Measurements from ENCODE around the gene PAPOLA.

DNA sequence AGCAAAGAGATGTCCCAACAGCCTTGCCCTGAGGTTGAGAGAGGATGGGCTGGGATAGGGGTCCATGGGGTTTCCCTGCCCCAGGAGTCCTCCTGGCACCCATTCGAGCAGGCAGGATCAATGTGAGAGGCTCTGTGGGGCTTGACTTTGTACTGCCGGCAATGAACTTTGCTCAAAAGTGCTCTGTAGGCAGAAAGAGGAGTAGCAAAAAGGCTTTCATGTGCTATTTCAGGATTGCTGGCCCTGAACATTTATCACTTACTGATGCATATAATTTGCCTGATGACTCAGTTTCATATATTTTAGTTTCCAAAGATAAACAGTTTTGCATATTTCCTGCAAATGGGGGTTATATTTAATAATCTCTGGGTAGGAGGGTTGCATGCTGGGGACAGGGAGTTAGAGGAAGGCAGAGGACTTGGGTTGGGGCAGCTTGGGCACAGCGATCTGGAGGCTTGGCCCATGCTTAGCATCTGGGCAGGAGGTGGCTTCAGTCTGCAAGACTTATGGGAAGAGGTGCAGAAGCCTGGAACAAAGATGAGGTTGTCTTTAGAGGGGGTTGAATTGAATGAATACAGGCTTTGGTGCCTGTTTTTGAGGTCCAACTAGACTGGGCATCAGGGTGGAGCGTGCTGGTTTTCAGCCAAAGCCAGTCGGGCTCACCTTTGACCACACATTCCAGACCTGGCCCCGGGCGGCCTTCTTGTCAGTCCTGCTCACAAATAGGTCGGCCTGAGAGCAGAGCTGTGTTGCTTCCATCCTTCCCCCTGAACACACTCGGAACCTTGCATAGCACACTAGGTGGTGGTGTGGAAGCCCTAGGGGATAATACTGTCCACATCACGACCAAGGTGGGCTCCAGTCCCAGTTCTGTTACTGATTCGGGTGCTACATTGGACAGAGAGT, 101.4 kb downstream of the PAPOLA start:
- TF ChIP-seq, protein P1, sequence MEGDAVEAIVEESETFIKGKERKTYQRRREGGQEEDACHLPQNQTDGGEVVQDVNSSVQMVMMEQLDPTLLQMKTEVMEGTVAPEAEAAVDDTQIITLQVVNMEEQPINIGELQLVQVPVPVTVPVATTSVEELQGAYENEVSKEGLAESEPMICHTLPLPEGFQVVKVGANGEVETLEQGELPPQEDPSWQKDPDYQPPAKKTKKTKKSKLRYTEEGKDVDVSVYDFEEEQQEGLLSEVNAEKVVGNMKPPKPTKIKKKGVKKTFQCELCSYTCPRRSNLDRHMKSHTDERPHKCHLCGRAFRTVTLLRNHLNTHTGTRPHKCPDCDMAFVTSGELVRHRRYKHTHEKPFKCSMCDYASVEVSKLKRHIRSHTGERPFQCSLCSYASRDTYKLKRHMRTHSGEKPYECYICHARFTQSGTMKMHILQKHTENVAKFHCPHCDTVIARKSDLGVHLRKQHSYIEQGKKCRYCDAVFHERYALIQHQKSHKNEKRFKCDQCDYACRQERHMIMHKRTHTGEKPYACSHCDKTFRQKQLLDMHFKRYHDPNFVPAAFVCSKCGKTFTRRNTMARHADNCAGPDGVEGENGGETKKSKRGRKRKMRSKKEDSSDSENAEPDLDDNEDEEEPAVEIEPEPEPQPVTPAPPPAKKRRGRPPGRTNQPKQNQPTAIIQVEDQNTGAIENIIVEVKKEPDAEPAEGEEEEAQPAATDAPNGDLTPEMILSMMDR (IDR thresholded peaks at IDR 0.05): no peak
- no peak for TF ChIP-seq POLR2A (IDR thresholded peaks at IDR 0.05)
